OCI-LY7 (cell line): Measurements from ENCODE around the gene NISCH. TPM values are rescaled to one million over a fixed set of nuclear protein-coding genes. Genes with fewer than 3 reads are reported as not detected.
A peak's percentile ranks its signal among the peaks of the same experiment; 100 is the strongest.

Source experiments
- BruUV-seq: library from RNA; stranded (reverse); fragments of 400-500 nt; replicated peaks from 2 replicates; lab custom pipeline; 2021; lab: Mats Ljungman, UMichigan
- CTCF ChIA-PET: fragments of 300-600 bp; sonication (Branson Sonifier 250); formaldehyde crosslinking; loops from one replicate; lab custom pipeline; 2022; ENCODE audit warnings: antibody characterized with exemption; ENCODE audit not compliant: unreplicated experiment; lab: Charles Lee
- POLR2A ChIA-PET: fragments of 300-600 bp; sonication (Branson Sonifier 250); formaldehyde crosslinking; loops from one replicate; lab custom pipeline; 2022; ENCODE audit warnings: antibody characterized with exemption; lab: Charles Lee
- DNase-seq: peaks from one replicate; pipeline ENCODE4 v3.0.0-alpha.2; 2015; ENCODE audit warnings: low spot score
- H2AFZ ChIP-seq: fragments of 200-600 bp; sonication (generic), shearing (Covaris generic); 2 replicates; pipeline ENCODE4 v1.6.1; 2014; ENCODE audit warnings: mild to moderate bottlenecking, antibody characterized with exemption, low read length, moderate library complexity
- H3K27ac ChIP-seq: fragments of 200-600 bp; sonication (generic); 2 replicates; pipeline ENCODE4 v1.5.1; 2014; ENCODE audit warnings: mixed run types, low read depth, mild to moderate bottlenecking, moderate library complexity, low read length, inconsistent platforms; ENCODE audit not compliant: poor library complexity, severe bottlenecking
- H3K36me3 ChIP-seq: fragments of 200-600 bp; sonication (generic); 2 replicates; pipeline ENCODE4 v1.6.1; 2014; ENCODE audit warnings: mild to moderate bottlenecking, antibody characterized with exemption, low read length, moderate library complexity, mixed read lengths; ENCODE audit not compliant: insufficient read depth
- H3K4me1 ChIP-seq: fragments of 200-600 bp; sonication (generic); 2 replicates; pipeline ENCODE4 v1.5.1; 2014; ENCODE audit warnings: mild to moderate bottlenecking, low read length; ENCODE audit not compliant: insufficient read depth, poor library complexity, severe bottlenecking
- H3K4me2 ChIP-seq: fragments of 200-600 bp; sonication (generic); 2 replicates; pipeline ENCODE4 v1.6.1; 2014; ENCODE audit warnings: mild to moderate bottlenecking, low read length
- H3K4me3 ChIP-seq: fragments of 200-600 bp; sonication (generic); 2 replicates; pipeline ENCODE4 v1.5.1; 2014; ENCODE audit warnings: mild to moderate bottlenecking, low read depth, low read length; ENCODE audit not compliant: poor library complexity, severe bottlenecking
- H3K79me2 ChIP-seq: fragments of 200-600 bp; sonication (generic); 2 replicates; pipeline ENCODE4 v1.6.1; 2016; ENCODE audit warnings: low read depth, mild to moderate bottlenecking, low read length, moderate library complexity, mixed read lengths; ENCODE audit not compliant: insufficient read depth
- H3K9me2 ChIP-seq: fragments of 200-600 bp; sonication (generic); 2 replicates; pipeline ENCODE4 v1.6.1; 2016; ENCODE audit warnings: mild to moderate bottlenecking, low read length, mixed read lengths; ENCODE audit not compliant: insufficient read depth
- H3K9me3 ChIP-seq: fragments of 200-600 bp; sonication (generic); 2 replicates; pipeline ENCODE4 v1.6.1; 2014; ENCODE audit warnings: mild to moderate bottlenecking, mixed run types, low read length, mixed read lengths
- H4K20me1 ChIP-seq: fragments of 200-600 bp; sonication (generic); 2 replicates; pipeline ENCODE4 v1.6.1; 2014; ENCODE audit warnings: mild to moderate bottlenecking, antibody characterized with exemption, low read length, moderate library complexity, mixed read lengths; ENCODE audit not compliant: insufficient read depth
- CTCF ChIP-seq: fragments of 200-600 bp; sonication (generic); conservative IDR thresholded peaks from 2 replicates; pipeline ENCODE4 v1.5.1; 2014; ENCODE audit warnings: mild to moderate bottlenecking, antibody characterized with exemption, low read length, moderate library complexity, mixed read lengths
- EZH2phosphoT487 ChIP-seq: fragments of 200-600 bp; sonication (generic); IDR thresholded peaks from 2 replicates; pipeline ENCODE4 v1.6.1; 2018; ENCODE audit warnings: low read depth, borderline replicate concordance, mild to moderate bottlenecking, mixed run types, antibody characterized with exemption, low read length, moderate library complexity, mixed read lengths
- intact Hi-C: fragments of 100-400 bp; cut with micrococcal nuclease; formaldehyde crosslinking; loops from one replicate; pipeline ENCODE4 v1.10.0; 2022; ENCODE audit not compliant: unreplicated experiment
- total RNA-seq, 2 experiments: library from RNA; depleted of rRNA in 1 of 2; stranded (reverse); fragments of >200 nt in 1 of 2; shearing (Covaris generic) in 1 of 2; gene quantifications; 2 replicates each; pipeline ENCODE4 v1.2.3, GENCODE V29; 2014 to 2022

The NISCH gene
- total RNA-seq, 2 experiments from 2014 or later = 60.5 to 73.3 TPM

- Histone ChIP-seq H3K79me2 (peaks cover 20% of the 10 kb centered on the region; the same call in 1 of the 2 replicates), H4K20me1 (0 out of 2 replicates have a peak, but pooled peaks cover 8% of the 10 kb centered on the region), H3K4me1 (peaks cover 39% of the 10 kb centered on the region), H3K27ac (no peak overlapping the region), H3K36me3 (peaks cover 8% of the 10 kb centered on the region), H3K9me2 (no peaks in the 10 kb centered on the region), H3K4me2 (peak overlapping the region; percentile 99), H2AFZ (no peak overlapping the region), H3K4me3 (peak overlapping the region; percentile 86), H3K9me3 (no peaks in the 10 kb centered on the region)
- TF ChIP-seq EZH2phosphoT487 (no peak), CTCF (no peak)
- ChIA-PET CTCF (no interaction called here), POLR2A (no interaction called here)
- intact Hi-C loops = no loop called here
- TSS peak; percentile 50 for BruUV-seq
- DNase-seq = peak; percentile 58
Measured at GRCh38 chr3:52532517-52532837, 77.1 kb downstream of the NISCH start.

- no peak overlapping the region for H3K27ac ChIP-seq
Measured at GRCh38 chr3:52532838-52533622, 77.6 kb downstream of the NISCH start.

More at GRCh38 chr3:52532838-52533622, 77.6 kb downstream of the NISCH start:
- intact Hi-C loops = no loop called here
- ChIA-PET POLR2A (no interaction called here), CTCF (no interaction called here)
- Histone ChIP-seq H4K20me1 (0 out of 2 replicates have a peak, but pooled peaks cover 13% of the 10 kb centered on the region), H3K4me2 (peak overlapping the region; percentile 99), H2AFZ (0 out of 2 replicates have a peak overlapping the region, but pooled peaks have one; percentile 22), H3K9me2 (no peaks in the 10 kb centered on the region), H3K79me2 (peaks cover 26% of the 10 kb centered on the region), H3K36me3 (peaks cover 3% of the 10 kb centered on the region; the same call in 1 of the 2 replicates), H3K9me3 (no peaks in the 10 kb centered on the region), H3K4me3 (peak overlapping the region; percentile 86), H3K4me1 (peaks cover 44% of the 10 kb centered on the region)
- TF ChIP-seq CTCF (no peak), EZH2phosphoT487 (no peak)
- DNase-seq = peak; percentile 43
- no TSS peak for BruUV-seq
